Left hindlimb (tissue), 1 donor: ENCODE measurements around the gene SPATA33.
"Not testable (repeated sequence)": the region's sequence is repeated elsewhere in the genome, so short reads cannot be mapped to it uniquely, and the experiment has no call there.

ENCODE experiments used
- DNase-seq: peaks from one replicate; pipeline ENCODE4 v3.0.0-alpha.2; 2018

The SPATA33 gene

DNA sequence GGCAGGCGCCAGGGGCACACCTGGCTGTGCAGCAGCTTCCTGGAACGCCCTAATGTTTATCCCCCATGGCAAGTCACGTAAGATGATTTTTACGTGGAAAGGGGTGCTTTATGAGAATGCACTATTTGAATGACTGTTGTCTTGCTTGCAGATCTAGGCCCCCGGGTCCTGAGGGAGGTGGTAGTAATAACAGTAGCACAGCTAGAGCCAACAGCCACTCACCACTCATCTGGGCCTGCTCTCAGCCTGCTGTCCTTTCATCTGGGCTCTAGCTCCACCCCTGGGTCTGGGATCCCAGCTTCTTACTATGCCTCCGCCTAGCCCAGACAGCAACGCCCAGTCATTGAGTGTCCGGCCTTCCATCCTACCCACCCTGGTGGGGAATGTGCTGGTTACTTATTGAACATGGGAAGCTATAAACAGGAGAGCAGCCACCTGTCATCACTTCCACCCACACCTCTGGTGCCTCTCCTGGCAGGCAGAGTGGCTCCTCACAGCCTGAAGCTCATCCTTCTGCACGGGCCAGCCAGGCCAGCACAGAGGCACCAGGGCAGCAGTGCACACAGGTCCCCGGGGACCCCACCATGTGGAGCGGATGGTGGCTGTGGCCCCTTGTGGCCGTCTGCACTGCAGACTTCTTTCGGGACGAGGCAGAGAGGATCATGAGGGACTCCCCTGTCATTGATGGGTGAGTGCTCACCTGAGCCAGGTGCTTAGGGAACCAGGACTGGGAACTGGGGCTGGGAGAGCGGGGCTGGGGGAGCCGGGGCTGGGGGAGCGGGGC is 27.6 kb upstream of the SPATA33 start:
- no peak for DNase-seq

DNA sequence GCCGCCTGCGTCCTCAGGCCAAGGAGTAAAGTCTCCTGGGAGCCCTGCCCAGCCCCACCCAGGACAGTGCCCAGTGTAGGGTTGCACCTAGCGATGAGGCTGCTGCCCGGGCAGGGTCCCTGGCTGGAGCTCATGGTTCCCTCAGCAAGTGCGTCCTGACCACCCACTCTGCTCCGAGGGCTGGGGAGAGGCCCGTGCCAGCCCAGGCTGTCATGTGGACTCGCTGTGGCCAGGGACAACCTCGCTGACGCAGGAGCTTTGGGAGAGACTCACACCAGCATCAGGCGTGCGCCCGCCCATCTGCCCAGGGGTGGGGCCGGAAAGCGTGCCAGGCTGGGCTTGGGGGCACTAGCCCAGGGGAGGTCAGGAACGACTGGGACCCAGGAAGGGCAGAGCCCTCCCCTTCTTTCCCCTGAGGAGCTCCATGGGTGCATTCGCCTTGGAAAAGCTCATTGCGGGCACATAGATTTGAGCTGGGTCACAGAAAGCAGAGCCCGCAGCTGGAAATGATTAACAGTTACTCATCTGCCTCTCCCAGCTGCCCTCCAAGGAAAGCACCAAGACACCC is 24.5 kb upstream of the SPATA33 start:
- no peak for DNase-seq

DNA sequence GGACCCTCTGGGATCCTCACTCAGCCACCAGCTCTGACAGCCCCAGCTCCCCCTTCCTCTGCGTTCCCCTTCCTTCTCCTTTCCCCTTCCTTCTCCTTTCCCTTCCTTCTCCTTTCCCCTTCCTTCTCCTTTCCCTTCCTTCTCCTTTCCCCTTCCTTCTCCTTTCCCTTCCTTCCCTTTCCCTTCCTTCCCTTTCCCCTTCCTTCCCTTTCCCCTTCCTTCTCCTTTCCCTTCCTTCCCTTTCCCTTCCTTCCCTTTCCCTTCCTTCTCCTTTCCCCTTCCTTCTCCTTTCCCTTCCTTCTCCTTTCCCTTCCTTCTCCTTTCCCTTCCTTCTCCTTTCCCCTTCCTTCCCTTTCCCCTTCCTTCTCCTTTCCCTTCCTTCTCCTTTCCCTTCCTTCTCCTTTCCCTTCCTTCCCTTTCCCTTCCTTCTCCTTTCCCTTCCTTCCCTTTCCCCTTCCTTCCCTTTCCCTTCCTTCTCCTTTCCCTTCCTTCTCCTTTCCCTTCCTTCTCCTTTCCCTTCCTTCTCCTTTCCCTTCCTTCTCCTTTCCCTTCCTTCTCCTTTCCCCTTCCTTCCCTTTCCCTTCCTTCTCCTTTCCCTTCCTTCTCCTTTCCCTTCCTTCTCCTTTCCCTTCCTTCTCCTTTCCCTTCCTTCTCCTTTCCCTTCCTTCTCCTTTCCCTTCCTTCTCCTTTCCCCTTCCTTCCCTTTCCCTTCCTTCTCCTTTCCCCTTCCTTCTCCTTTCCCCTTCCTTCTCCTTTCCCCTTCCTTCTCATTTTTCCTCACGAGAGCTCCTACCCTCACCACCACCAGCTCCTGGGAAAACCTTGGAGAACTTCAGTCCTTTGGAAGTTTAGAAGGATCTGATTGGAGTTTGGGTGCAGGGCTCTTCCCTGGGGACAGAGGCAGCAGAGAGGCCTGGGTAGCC is 22.9 kb upstream of the SPATA33 start:
- DNase-seq: not testable (repeated sequence)

DNA sequence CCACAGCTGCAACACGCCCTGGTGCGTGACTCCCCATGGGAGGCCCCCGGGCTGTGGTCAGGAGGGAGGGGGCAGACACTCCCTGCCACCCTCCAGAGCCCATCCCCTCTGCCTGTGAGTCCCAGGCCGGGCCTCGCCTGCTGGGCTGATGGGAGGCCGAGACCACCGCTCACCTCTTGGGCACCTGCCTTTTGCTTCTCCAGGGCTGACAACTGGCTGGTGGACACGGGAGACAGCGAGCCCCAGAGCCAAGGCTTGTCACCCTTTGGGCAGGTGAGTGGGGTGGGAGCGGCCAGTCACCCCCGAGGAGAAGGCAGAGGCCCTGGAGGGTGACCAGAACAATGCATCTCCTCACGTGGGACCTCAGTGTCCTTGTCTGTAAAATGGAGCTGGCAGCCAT is 21.0 kb upstream of the SPATA33 start:
- DNase-seq: no peak

DNA sequence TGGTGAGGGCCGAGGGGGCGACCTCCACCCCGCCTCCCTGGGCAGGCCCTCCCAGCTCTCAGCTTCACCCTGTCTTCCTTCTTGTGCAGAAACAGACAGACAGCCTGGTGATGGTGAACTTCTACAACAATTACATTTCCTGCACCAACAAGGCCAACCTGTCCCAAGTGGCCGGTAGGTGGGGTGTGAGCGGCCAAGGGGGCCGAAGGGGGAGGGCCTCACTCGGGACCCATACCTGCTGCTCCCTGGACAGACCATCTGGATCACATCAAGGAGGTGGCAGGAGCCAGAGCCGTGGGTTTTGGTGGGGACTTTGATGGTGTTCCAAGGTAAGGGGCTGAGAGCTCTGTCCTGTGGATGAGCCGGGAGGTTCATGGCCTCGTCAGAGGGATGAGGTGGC is 20.3 kb upstream of the SPATA33 start:
- no peak for DNase-seq

DNA sequence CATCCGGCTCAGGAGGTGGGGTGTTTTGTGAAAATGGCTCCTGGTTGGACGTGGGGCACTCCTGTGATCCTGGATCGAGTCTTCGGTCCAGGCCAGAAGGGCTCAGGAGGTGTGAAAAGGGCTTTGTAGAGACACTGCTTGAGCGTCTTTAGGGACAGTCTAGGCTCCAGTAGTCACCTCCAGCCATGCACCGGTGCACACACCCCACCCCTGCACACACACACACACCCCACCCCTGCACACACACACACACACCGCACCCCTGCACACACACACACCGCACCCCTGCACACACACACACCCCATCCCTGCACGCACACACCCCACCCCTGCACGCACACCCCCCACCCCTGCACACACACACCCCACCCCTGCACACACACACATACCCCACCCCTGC is 19.2 kb upstream of the SPATA33 start:
- no peak for DNase-seq

DNA sequence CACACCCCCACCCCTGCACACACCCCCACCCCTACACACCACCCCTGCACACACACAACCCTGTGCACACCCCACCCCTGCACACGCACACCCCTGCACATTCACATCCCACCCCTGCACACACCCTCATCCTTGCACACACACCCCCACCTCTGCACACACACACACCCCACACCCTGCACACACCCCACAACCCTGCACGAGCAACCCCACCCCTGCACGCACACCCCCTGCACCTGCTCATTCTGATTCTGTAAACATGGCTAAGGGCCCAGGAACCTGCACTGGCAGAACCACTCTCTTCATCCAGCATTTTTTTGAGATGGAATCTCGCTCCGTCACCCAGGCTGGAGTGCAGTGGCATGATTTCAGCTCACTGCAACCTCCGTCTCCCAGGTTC is 18.3 kb upstream of the SPATA33 start:
- no peak for DNase-seq

DNA sequence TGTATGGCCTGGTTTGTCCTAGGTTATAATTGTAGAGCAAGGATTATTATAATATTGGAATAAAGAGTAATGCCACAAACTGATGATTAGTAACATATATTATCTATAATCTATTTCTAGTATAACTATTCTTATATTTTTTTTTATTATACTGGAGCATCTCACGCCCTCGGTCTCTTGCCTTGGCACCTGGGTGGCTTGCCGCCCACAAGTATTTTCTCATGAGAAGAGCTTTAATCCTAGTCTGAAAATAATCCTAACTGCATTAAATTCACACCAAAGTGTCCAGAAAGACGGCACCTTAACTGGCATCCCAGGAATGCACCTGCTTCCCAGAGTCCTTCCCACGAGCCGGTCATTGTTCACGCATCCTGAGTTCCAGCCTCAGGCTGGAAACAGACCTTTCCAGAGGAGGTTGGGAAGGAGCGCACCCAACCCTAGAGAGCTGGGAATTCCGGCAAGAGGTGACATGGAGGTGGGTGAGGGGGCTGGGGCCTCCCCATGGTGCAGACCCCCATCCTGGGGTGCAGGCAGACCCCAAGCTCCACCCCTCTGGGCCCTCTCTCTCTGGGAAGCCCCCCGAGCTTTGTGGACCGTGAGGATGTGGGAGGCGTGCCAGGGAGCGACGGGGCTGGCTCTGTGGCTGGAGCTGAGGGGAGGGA is 16.0 kb upstream of the SPATA33 start:
- DNase-seq: no peak

DNA sequence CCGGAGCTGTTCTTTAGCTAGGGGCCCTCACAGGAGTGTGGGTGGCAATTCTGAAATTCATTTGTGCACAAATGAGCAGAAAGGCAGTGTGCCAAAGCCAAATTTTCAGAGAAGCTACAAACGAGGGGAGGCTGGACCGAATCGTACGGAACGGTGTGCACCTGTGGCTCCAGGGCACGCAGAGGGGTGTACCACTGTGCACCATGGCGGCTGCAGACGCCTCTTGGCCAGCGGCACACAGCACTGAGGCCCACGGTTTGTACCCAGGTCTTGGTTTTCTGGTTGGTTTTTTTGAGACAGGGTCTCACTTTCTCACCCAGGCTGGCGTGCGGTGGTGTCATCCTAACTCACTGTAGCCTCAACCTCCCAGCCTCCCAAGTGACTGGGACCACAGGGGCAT is 15.1 kb upstream of the SPATA33 start:
- no peak for DNase-seq

DNA sequence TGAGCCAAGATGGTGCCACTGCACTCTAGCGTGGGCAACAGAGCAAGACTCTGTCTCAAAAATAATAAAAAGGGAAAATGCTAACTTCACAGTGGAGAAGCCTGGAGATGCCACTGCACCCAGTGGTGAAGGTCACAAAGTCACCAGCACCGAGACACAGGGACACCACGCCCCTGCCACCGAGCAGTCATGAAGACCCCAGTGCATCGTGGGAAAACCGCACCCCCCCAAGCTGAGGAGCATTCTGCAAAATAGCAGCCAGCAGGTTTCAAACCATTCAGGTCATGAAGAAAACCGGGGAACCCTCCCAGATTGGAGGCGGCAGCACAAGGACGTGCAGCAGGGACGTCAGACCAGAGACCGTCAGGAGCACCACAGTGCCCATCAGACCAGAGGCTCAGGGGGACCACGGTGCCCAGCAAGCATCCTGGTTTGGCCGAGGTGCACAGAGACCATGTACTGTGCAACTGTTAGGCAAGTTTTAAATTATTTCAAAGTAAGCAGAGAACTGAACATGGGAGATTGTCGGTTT is 13.8 kb upstream of the SPATA33 start:
- DNase-seq: no peak

DNA sequence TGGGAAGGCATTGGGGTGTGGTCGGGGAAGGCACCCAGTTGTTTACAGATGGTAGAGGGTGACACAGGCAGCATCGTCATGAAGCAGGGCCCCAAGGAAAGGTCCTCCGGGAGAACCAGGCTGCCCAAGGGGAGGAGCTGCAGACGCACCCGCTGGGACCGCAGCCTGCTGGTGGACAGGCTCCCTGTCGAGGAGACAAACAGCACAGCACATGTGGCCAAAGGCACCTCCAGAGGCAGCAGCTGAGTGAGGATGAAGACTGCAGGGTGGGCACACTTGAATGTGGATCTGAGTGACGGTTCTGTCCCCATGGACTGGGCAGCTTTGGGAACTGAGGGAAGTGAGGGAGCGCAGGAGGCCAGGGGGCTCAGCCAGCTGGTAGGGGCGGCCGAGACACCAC is 12.5 kb upstream of the SPATA33 start:
- no peak for DNase-seq

DNA sequence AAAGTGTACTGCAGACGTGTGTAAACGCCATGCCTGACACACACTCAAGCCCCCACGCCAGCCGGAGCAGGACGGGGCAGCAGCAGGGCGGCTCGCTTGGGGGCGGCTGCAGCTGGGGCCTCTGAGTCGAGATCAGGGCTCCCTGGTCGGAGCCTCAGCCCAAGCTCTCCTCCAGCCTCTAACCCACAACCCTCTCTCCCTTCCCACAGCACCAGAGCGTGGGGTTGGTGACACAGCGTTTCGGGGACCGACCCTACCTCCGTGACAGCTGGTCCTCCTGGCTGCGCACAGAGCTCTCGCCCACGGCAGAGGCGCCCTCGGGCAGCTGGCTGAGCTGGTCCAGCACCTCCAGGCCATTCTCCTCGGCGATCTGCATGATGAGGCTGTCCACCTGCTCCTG is 11.4 kb upstream of the SPATA33 start:
- DNase-seq: no peak

DNA sequence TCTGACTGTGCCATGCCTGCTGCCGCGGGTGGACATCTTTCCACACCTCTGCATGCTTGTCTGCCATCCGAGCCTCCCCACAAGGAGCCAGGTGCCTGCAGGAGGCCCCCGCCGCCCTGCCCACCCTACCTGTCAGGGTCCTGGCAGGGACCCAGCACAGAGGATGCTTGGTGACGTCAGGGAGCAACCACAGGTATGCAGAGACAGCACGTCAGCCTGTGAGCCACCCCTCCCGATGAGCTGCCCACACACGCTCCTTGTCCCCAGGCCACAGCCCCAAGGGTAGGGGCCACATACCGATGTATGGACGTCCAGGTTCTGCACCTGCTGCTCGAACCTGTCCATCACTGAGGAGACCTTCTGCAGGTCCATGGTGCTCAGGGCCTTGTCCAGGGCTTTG is 10.7 kb upstream of the SPATA33 start:
- no peak for DNase-seq

DNA sequence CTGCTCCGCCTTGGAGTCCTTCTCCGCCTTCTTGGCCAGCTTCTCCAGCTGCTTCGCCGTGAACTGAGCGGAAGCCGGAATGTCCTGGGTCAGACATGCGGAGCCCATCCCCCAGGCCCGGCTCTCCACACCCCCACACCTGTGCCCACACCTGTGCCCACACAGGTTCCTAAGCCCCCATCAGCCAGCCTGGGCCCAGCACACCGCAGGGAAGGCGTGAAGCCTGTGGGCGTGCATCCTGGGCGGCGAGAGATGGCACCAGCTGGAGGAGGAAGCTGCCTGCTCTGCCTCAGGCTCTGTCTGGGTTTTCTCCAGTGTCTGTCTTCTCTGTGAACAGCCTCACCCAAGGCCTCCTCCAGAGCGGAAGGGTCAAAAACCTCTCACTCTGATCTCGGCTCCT is 6.1 kb upstream of the SPATA33 start:
- DNase-seq: no peak

DNA sequence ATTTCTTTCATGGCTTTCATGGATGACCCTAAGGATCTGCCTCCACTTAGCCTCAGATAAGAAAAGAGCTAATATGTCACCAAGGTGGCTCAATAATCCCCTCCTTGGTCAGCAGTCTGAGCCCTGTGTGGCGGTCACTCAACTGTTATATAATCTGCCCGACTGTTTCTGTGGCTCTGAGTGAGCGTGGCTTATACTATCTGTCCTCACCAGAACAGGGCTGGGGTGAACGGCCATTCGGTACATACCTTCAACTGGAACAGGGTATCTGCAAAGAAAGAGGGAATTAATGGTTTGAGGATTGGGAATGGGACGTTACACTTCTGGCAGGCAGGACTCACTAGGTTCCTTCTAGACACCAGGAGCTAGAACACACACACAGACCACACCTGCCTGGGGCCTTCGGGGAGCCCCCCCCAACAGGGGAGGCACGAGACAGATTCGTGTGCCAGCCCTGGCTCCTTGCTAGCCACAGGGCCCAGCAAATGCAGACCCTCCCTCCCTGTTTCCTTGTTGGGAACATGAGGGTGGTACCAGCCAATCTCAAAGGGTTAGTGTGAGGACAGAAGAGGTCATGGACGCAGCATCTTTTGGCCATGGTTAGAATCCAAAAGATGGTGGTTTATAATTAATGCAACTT is 3.9 kb upstream of the SPATA33 start:
- no peak for DNase-seq

DNA sequence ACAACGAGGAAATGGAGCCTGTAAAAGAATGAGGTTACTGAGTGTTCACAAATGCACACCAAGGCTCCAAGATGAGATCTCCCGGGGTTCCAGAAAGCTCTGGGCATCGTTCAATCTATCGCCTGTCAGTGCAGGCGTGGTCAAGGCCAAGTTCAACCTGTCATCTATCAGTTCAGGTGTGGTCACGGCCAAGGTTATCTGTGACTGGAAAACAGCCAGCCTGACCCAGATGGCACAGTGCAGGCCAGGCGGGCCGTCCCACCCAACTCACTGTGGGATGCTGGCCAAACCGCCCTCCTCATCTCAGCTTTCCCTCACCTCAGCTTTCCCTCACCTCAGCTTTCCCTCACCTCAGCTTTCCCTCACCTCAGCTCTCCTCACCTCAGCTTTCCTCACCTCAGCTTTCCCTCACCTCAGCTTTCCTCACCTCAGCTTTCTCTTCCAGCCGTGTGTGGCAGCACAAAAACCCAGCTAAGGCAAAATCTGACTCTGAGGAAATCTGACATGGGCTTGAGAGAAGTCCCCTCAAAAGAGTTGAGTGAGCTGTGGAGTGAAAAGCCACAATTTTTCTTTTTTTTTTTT is 2.5 kb upstream of the SPATA33 start:
- no peak for DNase-seq

DNA sequence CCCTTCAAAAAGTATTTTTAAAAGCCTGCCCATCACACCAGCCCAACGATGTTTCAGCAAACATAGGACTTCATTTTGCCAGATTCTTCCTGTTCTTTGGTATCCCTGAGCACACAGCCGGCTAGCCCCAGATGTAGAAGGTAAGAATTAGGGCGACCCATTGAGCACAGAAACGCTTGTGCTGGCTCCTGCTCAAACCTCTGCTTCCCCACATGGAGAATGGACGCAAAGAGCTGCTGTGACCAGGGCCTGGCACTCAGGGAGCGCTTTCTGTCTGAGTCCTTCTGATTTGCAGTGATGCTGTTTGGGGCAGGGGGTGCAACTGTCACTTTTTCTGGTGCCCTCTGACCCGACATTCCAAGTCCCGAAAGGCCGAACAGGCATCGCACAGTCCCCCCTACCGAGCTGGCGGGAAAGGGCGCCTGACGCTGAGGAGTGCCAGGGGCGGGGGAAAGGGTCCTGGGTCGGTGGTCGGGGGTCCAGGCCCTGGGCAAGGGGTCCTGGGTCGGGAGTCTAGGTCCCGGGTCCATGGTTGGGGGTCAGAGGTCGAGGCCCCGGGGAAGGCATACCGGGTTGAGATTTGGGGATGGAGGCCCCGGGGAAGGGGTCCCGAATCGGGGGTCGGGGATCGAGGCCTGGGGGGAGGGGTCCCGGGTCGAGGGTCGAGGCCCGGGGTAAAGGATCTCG is 1.1 kb upstream of the SPATA33 start:
- DNase-seq: no peak

DNA sequence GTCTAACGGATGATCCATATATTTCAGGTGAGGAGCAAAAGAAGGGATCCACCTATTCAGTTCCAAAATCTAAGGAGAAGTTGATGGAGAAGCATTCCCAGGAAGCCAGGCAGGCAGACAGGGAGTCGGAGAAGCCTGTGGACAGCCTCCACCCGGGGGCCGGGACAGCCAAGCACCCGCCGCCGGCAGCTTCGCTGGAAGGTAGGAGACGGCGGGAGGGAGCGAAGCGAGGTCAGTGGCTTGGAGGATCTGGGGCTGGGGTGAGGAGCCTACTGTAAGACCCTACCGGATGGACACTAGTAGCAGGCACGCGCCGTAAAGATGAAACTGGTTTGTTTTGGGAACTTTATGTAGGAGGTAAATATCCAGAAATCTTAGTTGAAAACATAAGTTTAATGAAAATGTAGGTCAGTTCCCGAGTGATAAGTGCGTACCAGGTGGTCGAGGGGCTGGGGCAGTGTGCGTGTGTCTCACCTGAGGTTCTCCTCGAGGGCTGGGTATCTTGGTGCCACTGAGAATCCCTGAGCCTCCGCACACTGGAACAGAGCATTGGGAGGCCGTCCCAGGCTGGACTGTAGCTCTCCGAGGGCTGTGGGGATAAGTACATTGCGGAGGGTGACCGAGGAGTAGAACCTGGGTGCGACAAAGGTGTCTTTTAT is 714 bp downstream of the SPATA33 start:
- no peak for DNase-seq

DNA sequence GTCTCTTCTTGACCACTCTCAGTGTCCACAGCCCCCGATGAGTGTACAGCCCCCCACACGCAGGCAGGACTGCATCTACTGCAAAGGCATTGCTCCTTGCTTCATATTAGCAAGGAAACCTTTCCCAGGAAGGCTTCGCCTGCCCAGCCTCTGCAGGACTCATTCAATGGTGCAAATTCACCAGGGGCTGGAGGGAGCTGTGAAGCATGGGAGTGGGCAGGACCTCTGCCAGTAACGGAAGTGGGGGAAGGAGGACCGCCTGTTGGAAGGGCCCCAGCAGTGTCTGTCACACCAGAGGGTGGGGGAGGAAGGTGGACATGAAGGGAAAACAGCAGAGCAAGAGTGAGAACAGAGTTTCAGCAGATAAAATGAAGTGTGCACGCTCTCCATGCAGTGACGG is 2.5 kb downstream of the SPATA33 start:
- DNase-seq: no peak

DNA sequence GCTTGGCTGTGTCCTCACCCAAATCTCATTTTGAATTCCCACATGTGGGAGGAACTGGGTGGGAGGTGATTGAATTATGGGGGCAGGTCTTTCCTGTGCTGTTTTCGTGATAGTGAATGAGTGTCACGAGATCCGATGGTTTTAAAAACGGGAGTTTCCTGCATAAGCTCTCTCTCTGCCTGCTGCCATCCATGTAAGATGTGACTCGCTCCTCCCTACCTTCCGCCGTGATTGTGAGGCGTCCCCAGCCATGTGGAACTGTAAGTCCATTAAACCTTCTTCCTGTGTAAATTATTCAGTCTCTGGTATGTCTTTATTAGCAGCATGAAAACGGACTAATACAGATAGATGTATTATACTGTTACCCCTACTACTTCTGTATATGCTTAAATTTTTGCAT is 3.6 kb downstream of the SPATA33 start:
- DNase-seq: no peak

DNA sequence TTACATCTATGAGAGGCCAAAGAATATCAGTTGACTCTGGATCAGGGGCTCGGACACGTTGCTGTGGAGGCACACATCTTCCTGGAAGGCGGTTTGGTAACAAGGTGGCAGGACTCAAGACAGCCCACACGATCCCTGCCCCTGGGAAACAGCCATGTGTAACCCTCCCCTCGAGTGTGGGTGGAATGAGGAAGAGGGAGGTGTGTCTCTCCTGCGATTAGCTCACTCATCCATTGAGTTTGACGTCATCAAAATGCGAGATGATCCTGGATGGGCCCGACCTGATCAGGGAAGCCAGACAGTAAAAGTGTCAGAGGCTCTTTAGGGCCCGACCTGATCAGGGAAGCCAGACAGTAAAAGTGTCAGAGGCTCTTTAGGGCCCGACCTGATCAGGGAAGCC is 6.6 kb downstream of the SPATA33 start:
- DNase-seq: not testable (repeated sequence)
